Limb (tissue), 2 donors: ENCODE results near the gene SPOP.

Experiments used
- DNase-seq, 2 donors: peaks; one replicate each; pipeline ENCODE4 v3.0.0-alpha.2; 2016; ENCODE audit errors: extremely low spot score in 2 of 2

SPOP gene

DNA sequence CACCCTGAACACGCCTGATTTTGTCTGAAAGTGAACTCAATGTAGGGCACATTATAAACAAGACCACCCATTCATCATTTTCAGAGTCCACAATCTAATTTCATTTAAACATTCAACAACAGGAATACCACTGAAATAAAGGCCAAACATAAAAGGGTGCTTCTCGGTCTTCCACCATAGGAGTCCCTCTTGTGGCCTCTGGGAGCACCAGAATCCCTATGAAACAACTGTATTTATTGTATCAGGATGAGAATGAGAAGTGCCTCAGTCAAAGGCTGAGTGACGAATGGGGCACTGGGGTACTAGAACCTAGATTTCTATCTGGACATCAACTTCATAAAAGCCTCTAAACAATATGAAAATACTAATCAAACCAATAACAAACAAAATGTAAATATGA, 61.8 kb downstream of the SPOP start:
- no peak for DNase-seq

GRCh38 chr17:49613182-49613800, 64.6 kb downstream of the SPOP start:
- no peak for DNase-seq

DNA sequence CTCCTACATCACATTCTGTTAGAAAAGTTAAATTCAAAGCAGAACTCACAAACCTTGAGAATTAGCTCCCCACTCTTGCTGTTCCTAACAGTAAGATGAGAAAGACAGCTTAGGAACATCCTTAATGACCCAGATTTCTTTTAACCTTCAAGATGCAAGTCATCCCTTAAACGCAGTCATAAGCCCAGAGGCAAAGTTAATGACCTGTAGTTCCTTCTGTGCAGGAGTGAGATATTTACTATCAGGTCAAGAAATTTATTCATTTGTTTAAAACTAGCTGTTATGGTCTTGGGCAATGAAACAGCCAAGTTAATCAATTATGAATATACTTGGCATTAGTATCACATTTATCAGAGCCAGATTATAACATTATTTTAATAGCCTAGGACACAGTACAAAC, 65.2 kb downstream of the SPOP start:
- DNase-seq: no peak

- DNase-seq: no peak
These were observed 66.9 kb downstream of the SPOP start for GRCh38 chr17:49610883-49611584.

DNA sequence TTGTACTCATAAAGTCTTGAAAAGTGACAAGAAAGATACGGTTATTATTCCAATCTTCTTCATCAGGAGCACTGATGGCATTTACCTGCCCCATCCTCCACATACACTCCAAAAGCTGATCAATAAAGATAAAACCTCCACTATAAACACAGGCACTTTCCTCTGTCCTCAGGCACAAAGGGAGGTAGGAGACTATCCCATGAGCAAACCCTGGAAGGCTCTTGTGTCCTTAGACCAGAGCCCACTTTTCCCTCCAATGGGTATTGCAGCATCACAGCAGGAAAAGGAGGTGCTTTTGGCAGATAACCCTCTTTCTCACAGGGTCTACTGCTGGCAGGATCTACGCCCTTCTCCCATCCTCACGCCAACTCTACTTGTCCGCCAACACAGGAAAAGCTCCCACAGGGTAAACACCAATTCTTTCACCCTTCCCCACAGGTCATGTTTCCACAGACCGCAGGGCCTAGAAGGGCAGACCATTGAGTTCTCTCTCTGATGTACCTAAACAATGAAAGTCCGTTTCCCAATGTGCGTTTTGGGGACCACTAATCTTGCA, 73.5 kb downstream of the SPOP start:
- no peak for DNase-seq

DNA sequence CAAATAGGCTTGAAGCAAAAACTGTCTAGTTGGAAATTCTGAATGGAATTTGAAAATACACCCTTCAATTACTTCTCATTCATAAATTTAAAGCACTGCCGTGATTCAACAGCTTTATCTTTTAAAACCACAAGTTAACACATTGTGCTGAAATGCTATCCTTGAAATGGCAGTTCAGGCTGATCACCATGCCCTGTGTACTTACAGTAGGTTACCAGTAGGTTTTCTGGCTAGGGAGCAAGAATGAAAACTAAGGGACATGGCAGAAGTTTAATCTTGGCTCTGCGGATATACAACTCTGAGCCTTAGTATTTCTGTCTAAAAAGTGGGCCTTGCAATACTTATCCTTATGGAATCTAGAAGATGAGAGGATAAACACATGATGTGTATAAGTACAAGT, 74.2 kb downstream of the SPOP start:
- no peak for DNase-seq

DNA sequence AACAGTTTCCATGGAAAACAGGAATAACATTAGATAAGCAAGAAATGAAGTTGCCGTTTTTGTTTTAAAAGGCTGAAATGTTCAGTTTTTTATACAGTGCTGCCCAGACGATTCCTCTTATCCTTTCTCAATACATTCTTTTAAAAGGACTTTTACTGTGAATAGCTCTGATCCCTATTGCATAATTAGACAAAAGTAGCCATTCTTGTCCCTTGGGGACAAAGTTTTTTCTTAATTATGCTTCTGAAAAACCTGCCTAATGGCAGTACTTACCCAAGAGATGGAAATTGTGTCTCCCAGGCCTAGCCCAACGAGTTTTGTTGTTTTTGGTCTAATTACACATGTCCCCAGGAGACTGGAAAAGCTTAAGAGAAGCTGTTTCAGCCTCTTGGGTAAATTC, 74.7 kb downstream of the SPOP start:
- DNase-seq: no peak

- DNase-seq: no peak
These were observed 75.1 kb downstream of the SPOP start for GRCh38 chr17:49602783-49603182.

GRCh38 chr17:49600949-49601348, 76.9 kb downstream of the SPOP start:
- no peak for DNase-seq

- DNase-seq: no peak
These were observed 79.0 kb downstream of the SPOP start for GRCh38 chr17:49598918-49599317.

DNA sequence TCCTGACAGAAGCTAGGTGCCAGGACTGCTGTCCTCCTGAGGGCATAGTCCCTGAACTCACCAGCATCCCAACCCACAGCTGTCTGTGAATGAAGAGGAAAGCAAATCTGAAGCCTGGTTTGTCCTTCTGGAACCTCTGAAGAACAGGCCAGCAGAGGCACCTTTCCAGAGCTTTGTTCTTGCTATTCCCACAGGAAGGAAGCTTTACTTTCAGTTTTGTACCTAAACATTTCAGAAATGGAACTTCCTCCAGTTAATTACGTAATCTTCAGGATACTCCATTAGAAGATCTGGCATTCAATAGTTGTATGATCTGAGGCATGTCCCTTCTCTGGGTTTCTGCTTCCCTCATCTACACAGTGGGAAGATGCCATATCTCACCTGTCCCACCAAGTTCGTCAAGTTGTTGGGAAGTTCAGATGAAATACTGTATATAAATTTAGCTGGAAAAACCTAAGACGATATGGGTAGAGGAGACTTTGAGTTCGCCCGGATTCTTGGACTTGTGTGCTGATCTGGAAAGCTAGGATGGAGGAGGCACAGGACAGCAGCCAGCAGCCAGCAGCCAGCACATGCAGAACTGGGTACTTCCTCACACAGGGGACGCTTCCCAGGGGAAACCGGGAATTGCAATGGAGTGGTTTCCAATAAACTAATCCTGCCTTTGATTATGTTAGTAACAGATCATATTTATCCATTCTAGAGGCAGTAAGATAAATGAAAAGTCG, 79.8 kb downstream of the SPOP start:
- no peak for DNase-seq

DNA sequence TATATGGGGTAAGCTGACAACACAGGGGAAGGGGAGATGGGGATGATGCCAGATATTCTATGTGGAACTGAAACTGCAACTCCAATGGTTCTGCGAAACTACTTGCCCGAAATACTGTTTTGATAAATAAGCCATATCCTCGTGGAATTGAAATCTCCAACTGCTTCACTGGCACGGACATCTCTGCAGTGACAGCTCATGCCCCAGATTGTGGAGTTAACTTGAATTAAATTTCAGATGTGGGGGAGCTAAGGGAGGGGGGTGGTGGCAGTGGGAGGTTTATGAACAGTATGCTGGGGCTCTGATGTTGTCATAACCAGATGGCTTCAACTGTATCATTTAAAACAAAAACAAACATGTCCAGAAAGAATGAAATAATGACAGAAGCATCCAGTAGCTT, 80.5 kb downstream of the SPOP start:
- DNase-seq: no peak

DNA sequence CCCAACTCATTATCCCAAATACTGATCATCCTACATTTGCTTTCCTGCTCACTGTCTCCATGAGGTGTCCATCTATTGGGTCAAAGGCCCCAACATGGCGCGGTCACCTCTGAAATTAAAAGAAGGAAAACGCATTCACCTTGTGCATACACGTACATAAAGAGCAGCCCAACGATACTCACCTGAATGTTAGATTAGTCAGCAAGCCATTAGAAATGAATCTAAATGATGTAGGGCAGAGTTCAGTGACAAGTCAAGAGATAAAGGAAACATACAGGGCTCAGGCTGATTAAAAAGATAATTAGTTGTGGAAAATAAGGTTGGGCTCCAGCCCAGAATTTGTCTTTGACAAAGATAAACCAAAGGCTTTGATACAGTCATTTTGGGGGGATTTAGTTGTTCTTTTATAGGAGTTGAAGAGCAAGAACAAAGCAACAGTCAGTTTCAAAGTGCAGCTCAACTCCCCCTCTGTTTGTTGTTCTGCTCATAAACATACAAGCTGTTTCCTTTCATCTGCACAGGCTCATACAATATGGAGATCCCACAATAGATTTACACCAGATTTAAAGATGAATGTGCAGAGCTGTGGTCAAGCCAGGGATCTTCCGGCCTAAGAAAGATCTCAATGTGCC, 81.2 kb downstream of the SPOP start:
- DNase-seq: no peak

GRCh38 chr17:49595980-49596379, 81.9 kb downstream of the SPOP start:
- no peak for DNase-seq

- no peak for DNase-seq
These were observed 82.6 kb downstream of the SPOP start for GRCh38 chr17:49595328-49595727.

DNA sequence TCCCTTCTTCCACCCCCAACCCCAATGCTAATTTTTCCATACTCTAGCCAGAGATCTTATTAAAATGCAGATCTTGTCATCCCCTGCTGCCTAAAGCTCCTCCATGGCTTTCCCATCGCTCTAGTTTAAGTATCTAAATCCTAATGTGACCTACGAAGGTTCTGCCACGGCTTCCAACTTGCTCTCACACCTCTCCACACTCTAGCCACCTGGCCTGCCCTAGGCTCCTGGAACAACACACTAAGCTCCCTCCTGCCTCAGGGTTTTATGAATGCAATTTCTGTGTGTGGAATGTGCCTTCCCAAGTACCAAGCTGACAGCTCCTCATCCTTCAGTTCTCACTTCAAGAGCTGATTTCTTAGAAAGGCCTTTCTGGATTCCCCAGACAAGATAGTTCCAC, 85.6 kb downstream of the SPOP start:
- no peak for DNase-seq

- DNase-seq: no peak
These were observed 87.0 kb downstream of the SPOP start for GRCh38 chr17:49590874-49591273.

DNA sequence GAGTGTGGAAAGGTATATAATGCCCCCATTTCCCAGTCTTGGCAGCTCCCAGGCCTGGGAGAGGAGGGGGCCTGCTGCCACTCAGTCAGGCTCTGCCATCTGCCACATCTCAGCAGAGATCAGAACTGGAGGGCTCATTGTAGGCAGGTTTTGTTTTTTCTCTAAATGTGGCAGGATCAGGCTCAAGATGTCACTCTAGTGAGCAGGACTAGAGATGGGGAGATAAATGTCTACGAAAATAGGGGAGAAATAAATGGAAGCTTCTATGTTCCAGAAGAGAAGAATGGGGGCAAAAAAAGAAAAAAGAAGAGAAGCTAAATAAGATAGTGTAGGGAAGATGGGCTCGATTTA, 88.3 kb downstream of the SPOP start:
- DNase-seq: no peak

GRCh38 chr17:49588726-49589576, 88.9 kb downstream of the SPOP start:
- no peak for DNase-seq

- no peak for DNase-seq
These were observed 89.6 kb downstream of the SPOP start for GRCh38 chr17:49588312-49588711.

- no peak for DNase-seq
These were observed 90.4 kb downstream of the SPOP start for GRCh38 chr17:49587366-49588073.
